Neutrophil (primary cell): ENCODE measurements around the gene ZNF385C.
A peak's percentile ranks its signal among the peaks of the same experiment; 100 is the strongest.

Source experiments
- H3K27ac ChIP-seq: fragments of 200-600 bp; sonication (generic); 2 replicates; pipeline ENCODE4 v1.5.1; 2016; ENCODE audit warnings: mild to moderate bottlenecking, moderate library complexity
- H3K27me3 ChIP-seq: fragments of 200-600 bp; sonication (generic); 2 replicates; pipeline ENCODE4 v1.6.0; 2016; ENCODE audit warnings: mild to moderate bottlenecking
- H3K36me3 ChIP-seq: fragments of 200-600 bp; sonication (generic); 2 replicates; pipeline ENCODE4 v1.5.1; 2017
- H3K4me1 ChIP-seq, 2 experiments: fragments of 200-600 bp in 1 of 2; sonication (generic) in 1 of 2; 1 replicate in 1 of 2; 2 replicates in 1 of 2; pipeline versions ENCODE4 v1.5.1 to v1.6.1; 2013 to 2016; ENCODE audit warnings: low read depth in 1 of 2, low read length in 1 of 2, mild to moderate bottlenecking in 1 of 2, moderate library complexity in 1 of 2; ENCODE audit not compliant: control insufficient read depth in 1 of 2, insufficient read depth in 1 of 2
- H3K4me3 ChIP-seq, 2 experiments: fragments of 200-600 bp in 1 of 2; sonication (generic) in 1 of 2; 1 replicate in 1 of 2; 2 replicates in 1 of 2; pipeline ENCODE4 v1.5.1; 2013 to 2016; ENCODE audit warnings: low read depth in 1 of 2, low read length in 1 of 2, mild to moderate bottlenecking in 1 of 2, moderate library complexity in 1 of 2
- H3K9me3 ChIP-seq: fragments of 200-600 bp; sonication (generic); 2 replicates; pipeline ENCODE4 v1.5.1; 2016
- CTCF ChIP-seq: fragments of 200-600 bp; sonication (generic); IDR thresholded peaks from 2 replicates; pipeline ENCODE4 v1.5.1; 2016; ENCODE audit warnings: antibody characterized with exemption

ZNF385C gene

GRCh38 chr17:42051013-42051400, 47.3 kb downstream of the ZNF385C start:
- H3K4me3 ChIP-seq: peak overlapping the region in 1 of 2 experiments; percentile 54
- no peak overlapping the region for H3K27ac ChIP-seq

GRCh38 chr17:42050393-42051012, 47.8 kb downstream of the ZNF385C start, which contains the start of gene C17orf113:
TSS of gene C17orf113 (minus strand) at chr17:42050601. CDS start at chr17:42043376, 7,225 bp downstream.
- Histone ChIP-seq H3K4me3 (peak within 1 kb of the TSS in 1 of 2 experiments; percentile 54), H3K27ac (no peak within 1 kb of the TSS), H3K36me3 (no peaks in the 10 kb centered on the region), H3K27me3 (peaks cover 68% of the 10 kb centered on the region), H3K9me3 (no peaks in the 10 kb centered on the region), H3K4me1 (peaks cover 10 to 11% of the 10 kb centered on the region in 2 experiments)
- TF ChIP-seq CTCF: no peak

More at GRCh38 chr17:42051013-42051400, 47.3 kb downstream of the ZNF385C start:
- Histone ChIP-seq H3K4me1 (peaks cover 10 to 11% of the 10 kb centered on the region in 2 experiments), H3K36me3 (no peaks in the 10 kb centered on the region), H3K9me3 (no peaks in the 10 kb centered on the region), H3K27me3 (peaks cover 70% of the 10 kb centered on the region)
- TF ChIP-seq CTCF: no peak

GRCh38 chr17:42049834-42050392, 48.4 kb downstream of the ZNF385C start:
- Histone ChIP-seq H3K4me3 (peak overlapping the region in 1 of 2 experiments; percentile 54), H3K4me1 (peaks cover 10 to 11% of the 10 kb centered on the region in 2 experiments), H3K27me3 (peaks cover 64% of the 10 kb centered on the region), H3K27ac (no peak overlapping the region), H3K36me3 (no peaks in the 10 kb centered on the region), H3K9me3 (no peaks in the 10 kb centered on the region)
- TF ChIP-seq CTCF: no peak

- no peak overlapping the region for H3K4me3 ChIP-seq
- no peaks in the 10 kb centered on the region for H3K9me3 ChIP-seq
- H3K4me1 ChIP-seq: peaks cover 10 to 11% of the 10 kb centered on the region in 2 experiments
- H3K27ac ChIP-seq: no peak overlapping the region
- no peaks in the 10 kb centered on the region for H3K36me3 ChIP-seq
- H3K27me3 ChIP-seq: peaks cover 40% of the 10 kb centered on the region
- no peak for TF ChIP-seq CTCF
These were observed 50.9 kb downstream of the ZNF385C start for GRCh38 chr17:42047343-42047742.

GRCh38 chr17:42045719-42046118, 52.6 kb downstream of the ZNF385C start:
- Histone ChIP-seq H3K4me1 (peaks cover 6 to 7% of the 10 kb centered on the region in 2 experiments), H3K27ac (no peak overlapping the region), H3K4me3 (no peak overlapping the region), H3K36me3 (no peaks in the 10 kb centered on the region), H3K27me3 (peaks cover 28% of the 10 kb centered on the region), H3K9me3 (no peaks in the 10 kb centered on the region)
- TF ChIP-seq CTCF: no peak
